GM19467 (cell line): Measurements from ENCODE around the gene CDHR1.
A peak's percentile ranks its signal among the peaks of the same experiment; 100 is the strongest.
"Not testable (repeated sequence)": the region's sequence is repeated elsewhere in the genome, so short reads cannot be mapped to it uniquely, and the experiment has no call there.

Experiments
- ATAC-seq: cut with Tn5 transposase; IDR thresholded peaks from one replicate; pipeline ENCODE4 v1.9.1; 2021; ENCODE audit warnings: mild to moderate bottlenecking, moderate library complexity; ENCODE audit not compliant: unreplicated experiment

The CDHR1 gene

DNA sequence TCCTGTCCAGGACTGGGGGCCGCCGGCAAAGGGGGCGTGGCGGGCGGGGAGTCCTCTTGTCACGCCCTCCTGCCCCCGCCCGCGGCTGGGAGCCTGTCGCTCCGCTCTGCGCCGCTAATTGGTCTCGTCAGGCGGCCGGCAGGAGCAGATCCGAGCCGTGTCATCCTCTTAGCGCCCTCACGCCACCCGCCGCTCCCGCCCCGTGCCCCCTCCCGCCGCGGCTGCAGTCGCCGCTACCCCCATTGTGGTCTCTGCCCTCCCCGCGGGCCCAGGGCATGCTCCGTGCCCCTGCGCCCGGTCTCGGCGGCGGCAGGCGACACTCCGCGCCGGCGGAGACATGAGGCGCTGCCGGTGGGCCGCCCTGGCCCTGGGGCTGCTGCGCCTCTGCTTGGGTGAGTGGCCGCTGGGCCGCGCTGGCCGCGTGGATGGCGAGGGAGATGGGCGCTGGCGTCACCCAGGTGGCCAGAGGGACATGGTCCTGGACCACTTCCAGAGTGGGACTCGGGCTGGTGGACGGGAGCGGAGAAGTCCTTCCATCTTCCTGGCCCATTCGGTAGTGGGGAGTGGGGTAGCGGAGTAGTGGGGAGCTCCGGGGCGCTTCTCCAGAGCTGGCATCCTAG lies at the start of gene CDHR1:
Gene CDHR1 (plus strand): TSS at position 114 of the 620 bp plus-strand sequence. CDS start 224 bp downstream, at position 338.
- peak; percentile 72 for ATAC-seq

DNA sequence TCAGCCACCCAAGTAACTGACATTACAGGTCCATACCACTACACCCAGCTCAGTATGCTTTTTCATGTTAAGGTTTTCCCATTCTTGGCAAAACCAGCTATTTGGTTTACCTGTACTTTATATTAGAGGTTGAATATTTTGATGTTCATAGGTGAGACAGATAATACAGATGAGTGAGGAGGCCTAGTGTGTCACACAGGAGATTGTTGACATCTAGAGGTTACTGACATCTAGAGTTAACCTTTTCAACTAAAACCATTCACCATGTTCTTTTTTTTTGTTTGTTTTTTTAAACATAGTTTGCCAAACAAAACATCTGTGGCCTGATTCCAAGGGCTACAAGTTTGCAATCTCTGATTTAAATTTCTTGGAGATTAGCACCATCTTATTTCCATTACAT lies 47.0 kb upstream of the CDHR1 start:
- ATAC-seq = no peak

DNA sequence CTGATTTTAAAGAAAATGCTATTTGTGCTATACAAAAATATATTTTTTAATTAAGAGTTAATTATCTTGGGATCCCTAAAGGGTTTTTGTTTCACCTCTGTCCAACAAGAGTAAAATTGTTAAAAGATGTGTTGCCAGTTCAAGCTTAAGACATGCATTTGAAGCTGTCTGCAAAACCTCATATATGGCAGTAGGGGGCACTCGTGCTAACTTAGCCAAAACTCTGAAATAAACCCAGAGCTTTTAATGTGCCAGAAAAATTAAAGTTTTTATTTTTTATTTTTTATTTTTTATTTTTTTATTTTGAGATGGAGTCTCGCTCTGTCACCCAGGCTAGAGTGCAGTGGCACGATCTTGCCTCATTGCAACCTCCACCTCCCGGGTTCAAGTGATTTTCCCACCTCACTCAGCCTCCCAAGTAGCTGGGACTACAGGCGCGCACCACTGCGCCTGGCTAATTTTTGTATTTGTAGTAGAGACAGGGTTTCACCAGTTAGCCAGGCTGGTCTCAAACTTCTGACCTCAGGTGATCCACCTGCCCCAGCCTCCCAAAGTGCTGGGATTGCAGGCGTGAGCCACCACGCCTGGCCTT lies 46.2 kb upstream of the CDHR1 start:
- ATAC-seq = not testable (repeated sequence)

DNA sequence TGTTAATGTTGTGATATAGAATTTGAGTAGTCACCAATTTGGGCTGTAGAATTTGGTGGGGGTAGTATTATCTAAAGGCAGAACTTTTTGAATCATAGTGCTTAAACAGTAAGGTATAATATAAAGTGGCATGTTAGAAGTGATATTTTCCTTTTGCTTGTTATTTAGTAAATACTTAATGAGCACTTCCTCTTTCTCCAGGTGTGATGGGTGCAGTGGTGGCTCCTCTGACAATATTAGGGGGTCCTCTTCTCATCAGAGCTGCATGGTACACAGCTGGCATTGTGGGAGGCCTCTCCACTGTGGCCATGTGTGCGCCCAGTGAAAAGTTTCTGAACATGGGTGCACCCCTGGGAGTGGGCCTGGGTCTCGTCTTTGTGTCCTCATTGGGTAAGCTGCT lies 44.5 kb upstream of the CDHR1 start:
- no peak for ATAC-seq

DNA sequence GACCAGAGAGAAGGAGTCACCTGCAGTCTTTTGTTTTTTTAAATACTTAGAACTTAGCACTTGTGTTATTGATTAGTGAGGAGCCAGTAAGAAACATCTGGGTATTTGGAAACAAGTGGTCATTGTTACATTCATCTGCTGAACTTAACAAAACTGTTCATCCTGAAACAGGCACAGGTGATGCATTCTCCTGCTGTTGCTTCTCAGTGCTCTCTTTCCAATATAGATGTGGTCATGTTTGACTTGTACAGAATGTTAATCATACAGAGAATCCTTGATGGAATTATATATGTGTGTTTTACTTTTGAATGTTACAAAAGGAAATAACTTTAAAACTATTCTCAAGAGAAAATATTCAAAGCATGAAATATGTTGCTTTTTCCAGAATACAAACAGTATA lies 41.6 kb upstream of the CDHR1 start:
- no peak for ATAC-seq

DNA sequence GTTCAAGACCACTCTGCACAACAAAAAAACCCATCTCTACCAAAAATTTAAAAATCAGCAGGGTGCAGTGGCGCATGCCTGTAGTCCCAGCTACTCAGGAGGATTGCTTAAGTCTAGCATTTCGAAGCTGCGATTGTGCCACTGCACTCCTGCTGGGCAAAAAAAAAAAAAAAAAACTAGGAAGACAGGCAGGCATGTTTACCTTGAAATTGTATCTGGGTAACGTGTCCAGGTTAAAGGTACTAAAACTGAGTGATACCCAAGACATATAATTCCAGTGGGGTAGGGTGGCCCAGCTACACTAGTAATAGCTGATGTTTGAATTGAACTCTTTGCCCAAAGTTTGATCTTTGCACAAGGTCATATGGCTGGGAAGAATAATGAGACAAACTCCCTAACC lies 38.8 kb upstream of the CDHR1 start:
- no peak for ATAC-seq

DNA sequence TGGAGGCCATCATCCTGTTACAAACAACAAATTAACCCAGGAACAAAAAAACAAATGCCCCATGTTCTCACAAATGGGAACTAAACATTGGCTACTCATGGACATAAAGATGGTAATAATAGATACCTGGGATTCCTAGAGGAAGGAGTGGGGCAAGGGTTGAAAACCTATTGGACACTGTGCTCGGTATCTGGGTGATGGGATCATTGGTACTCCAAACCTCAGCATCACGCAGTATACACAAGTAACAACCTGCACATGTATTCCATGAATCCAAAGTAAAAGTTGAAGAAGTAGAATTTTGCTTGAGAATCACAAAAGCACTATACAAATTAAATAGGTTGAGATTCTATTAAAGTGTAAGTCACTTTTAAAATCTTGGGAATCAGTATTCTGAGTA lies 38.3 kb upstream of the CDHR1 start:
- ATAC-seq = no peak

DNA sequence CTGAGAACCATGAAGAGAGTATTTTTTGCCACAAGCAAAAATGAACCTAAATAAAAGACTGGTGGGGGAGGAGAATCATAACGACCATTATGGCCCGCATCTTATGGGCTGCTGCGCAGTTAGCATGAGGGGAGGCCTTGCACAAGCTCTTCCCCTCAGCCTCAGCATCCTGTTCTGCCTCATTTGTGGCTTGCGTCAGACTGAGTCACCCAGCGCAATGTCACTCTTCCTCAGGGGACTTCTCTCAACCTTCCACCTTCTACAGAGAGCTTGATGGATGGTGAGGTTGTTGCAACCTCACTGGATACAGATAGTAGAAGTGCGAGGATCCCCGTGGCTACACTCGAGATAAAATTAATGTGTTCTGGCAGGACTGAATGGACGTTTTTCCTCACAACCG lies 37.6 kb upstream of the CDHR1 start:
- ATAC-seq = no peak

DNA sequence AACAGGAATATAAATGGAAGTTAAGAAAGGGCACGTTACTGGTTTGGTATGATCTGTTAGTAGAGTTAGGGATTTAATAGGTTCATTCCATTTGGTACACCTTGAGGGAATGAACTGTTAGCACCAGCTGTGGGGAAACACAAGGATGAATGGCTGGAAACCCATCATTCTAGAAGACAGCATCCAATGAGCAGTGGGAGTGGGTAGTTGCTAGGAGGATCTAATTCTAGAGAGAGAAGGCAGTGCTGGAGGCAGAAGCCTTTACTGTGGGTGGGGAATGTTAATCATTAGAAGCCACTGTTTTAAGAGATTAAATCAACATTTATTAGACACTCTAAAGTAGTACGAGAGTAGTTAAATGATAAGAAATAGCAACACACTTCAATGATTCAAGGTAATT lies 36.3 kb upstream of the CDHR1 start:
- no peak for ATAC-seq

DNA sequence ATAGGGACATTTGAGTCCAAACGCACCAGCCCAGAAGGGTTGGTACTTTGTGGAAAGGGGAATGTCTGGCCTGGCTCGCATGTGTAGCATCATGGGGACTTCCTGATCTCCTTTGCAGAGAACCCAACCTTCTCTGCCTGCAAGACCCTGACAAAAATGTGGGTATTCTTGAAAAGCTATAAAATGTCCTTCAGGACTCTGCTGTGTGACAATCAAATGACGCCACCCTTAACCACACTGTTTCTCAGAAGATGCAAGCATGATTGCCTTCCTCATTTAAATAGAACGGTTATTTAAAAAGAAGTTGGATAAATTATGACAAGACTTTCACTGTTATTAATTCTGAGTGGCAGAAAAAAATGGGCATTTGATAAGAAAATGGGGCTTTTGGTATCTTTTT lies 35.8 kb upstream of the CDHR1 start:
- ATAC-seq = no peak

DNA sequence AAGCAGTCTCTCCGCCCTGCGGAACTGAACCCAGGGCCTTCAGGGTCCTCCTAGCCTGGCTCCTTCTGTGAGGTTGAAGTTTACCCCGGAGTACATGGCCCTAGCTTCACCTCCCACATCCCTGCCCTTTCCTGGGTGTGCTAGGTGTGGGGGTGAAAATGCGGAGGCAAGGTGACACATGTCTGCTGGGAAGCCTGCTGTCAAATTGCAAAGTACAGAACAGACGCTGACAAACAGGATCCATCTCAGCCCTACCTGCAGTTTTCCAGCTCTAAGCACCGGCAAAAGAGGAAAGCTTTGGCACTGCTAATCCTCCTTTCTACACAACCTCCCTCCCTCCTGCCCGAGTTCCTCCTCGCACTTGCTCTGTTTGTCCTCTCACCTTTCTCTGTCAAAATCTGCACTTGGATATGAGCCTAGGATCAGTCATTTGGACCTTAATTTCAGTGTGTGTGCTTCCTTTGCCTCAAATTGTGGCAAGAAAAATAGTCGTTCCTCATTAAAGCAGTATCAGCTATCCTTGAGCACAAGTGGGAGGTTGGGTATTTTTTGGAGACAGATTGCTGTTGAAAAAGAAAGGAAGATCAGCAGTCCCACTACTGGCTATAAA lies 35.2 kb upstream of the CDHR1 start:
- ATAC-seq = no peak

DNA sequence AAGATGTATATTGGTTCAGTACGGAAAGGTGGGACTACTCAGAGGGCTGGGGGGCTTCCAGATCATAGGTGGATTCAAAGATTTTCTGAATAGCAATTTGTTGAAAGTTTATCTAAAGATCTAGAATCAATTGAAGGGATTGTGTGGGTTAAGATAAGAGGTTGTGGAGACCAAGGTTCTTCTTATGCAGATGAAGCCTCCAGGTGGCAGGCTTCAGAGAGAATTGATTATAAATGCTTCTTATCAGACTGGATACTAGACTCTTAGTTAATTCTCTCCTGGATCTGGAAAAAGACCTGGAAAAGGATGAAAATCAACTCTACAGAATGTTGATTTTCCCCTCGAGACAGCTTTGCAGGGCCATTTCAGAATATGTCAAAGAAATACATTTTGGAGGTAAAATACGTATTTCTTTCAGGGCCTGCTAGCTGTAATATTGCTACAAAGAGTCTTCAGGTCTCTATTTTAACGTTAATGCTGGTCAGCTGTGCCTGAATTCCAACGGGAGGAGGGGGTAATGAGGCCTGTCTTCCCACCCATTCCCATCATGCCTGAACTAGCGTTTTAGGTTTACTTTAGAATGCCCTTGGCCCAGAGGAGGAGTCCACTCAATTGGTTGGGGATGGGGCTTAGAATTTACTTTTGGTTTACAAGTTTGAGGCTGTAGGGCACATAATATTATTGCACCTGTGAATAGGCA lies 33.5 kb upstream of the CDHR1 start:
- ATAC-seq = no peak

DNA sequence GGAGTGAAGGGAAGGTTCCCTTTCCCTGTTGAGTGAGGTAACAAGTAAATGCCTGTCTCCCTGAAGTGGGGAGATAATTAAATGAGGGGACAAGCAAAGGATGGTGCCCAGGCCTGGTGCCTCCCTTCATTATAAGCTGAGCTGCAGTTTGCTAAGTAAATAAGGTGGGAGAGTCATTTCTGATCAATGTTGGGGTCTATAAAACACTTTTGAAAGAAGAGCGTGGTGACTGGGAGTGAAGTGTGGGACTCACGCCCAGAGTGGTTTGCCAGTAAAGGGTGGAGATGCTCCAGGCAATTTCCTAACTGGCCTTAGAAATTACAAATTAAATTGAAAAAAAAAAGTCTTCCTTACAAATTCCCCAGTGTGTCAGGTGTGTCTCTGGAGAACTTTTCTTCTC lies 30.3 kb upstream of the CDHR1 start:
- no peak for ATAC-seq

DNA sequence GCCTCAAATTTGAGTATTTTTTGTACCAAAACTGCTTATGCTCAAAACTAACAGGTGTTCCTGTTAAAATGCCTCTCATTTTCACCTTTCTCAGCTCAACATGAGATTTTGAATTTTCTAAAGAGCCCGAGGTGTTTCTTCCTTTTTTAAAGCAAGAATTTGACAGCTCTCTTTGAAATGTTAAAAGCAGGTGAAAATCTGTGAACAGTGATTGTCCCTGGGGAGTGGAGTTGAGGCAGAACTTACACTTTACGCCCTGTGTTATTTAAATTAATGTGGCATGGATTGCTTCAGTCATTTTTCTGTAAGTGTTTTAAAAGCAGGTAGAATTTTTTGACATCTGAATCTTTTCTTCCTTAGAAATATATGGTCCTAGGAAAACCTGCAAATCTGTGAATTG lies 29.9 kb upstream of the CDHR1 start:
- ATAC-seq = no peak

DNA sequence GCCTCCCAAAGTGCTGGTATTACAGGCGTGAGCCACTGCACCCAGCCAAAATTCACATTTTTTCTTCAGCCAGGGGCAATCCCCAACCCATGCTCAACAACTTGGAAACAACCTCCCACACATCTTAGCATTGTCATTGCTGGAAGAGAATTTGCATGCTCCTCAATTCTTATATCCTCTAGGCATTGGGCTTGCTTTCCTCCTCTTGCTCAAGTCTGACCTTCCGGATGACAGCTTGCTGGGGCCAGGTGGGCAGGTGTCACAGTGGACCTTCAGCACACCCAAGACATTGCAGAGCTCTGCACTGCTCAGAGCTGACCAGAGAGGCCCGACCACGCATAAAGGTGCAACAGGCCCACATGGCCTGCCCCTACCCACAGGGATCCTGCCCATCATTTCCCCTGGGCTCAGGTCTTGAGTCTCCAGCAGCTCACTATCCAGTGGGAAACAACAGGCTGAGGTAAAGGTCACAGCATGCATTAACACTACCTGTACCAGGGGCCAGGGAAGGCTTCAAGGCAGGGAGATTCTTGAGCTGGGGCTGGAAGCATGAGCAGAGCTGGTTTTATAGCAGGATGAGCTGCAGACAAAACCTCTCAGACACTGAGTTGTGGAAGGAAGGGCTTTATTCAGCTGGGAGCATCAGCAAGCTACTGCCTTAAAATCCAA lies 27.6 kb upstream of the CDHR1 start:
- ATAC-seq = peak; percentile 53

DNA sequence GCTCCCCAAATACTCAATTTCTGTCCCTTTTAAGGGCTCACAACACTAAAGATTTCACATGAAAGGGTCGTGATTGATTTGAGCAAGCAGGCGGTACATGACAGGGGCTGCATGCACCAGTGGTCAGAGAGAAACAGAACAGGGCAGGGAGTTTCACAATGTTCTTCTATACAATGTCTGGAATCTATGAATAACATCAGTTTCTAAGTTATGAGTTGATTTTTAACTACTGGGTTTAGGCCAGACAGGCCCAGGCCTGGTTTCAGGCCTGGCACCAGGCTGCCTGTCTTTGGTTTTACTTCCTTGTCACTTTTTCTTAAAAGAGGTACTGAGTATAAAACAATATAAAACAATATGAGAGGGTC lies 27.1 kb upstream of the CDHR1 start:
- peak; percentile 18 for ATAC-seq

DNA sequence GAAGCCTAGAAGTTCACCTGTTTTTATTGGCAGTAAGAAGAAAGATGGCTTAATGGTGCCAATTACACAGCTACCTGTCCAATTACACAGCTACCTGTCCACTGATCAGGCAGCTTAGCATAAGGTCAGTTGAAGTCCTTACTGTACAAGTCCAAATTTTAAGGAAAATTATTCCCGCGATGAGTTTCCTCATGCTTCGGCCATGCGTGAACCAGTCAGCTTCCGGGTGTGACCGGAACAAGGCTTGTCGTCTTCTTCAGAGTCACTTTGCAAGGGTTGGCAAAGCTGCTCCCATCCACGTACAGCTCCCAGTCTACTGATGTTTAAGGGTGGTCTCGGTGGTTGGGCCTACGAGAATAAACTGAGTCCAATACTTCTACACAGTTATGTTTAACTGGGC lies 26.0 kb upstream of the CDHR1 start:
- ATAC-seq = not testable (repeated sequence)

DNA sequence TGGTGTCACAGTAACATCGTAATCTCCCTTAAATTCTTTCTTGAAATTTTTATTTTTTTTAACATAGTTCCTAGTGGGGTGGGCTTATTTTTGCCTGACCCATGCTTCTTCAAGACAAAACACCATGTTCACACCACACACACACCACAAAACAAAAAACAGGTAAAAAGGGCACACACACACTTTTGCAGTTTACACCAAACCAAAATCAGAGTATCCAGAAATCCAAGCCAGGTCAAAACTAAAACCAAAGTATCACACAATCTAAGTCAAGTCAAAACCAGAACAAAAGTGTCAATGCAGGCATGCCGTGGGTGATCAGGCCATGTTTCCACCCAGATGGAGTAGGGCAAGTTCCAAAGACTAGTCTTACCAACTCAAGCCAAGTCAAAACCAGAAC lies 23.1 kb upstream of the CDHR1 start:
- ATAC-seq = not testable (repeated sequence)

DNA sequence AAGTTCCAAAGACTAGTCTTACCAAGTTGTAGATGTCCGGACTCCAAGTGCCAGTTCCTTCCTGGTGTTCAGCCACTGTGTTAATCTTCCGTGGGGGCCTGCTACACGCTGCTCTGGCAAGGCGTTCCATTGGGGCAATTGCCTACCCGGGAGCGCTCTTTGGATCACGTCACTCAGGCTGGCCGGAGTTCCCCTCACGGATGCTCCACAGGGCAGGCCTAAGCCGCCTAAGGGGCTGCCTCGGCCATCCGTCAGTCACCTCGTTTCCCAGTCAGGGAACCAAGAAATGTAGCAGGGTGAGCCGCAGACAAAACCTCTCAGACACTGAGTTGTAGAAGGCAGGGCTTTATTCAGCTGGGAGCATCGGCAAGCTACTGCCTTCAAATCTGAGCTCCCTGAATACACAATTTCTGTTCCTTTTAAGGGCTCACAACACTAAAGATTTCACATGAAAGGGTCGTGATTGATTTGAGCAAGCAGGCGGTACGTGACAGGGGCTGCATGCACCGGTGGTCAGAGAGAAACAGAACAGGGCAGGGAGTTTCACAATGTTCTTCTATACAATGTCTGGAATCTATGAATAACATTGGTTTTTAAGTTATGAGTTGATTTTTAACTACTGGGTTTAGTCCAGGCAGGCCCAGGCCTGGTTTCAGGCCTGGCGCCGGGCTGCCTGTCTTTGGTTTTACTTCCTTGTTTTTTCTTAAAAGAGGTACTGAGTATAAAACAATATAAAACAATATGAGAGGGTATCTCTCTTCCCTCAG lies 22.5 kb upstream of the CDHR1 start:
- ATAC-seq = peak; percentile 16

DNA sequence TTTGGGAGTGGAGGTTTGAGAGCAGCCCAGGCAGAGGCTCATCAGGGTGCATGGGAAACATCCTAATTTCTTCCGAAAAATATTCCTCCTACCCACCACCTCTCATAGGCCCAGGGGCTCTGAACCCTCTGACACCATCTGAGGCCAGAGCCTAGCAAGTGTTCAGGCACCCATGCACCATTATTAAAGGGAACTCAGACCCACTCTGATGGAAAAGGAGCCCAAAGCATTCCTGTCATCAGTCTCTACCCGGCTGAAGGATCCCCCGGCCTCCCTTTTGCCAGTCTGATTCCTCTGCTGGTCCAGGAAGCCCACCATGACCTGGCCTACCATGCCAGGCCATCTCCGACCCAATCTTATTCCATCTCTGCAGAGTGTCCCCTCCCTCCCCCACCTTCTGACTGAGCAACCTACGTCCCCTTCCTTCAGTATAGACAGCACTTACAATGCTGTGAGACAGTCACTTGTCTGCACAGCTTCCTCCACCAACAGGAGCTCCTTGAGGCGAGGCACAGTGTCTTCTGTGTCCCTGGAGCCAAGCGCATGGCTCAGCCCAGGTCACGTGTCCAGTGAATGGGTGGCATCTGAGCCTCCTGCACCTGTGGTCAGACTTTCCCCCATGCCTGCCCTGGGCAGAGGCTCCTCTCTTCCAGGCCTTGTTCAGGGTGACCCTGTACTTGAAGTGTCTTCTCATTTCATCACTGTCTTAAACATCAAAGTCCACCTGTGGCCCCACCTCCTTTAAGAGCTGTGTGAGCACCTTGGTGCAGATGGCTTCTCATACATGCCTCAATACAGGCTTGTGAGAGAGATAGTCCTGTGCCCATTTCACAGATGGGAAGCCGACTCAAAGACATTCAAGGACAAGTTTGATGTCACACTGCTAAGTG lies 21.6 kb upstream of the CDHR1 start:
- peak; percentile 47 for ATAC-seq
